HepG2 (cell line): Measurements from ENCODE around the gene TMC4. TPM values are rescaled to one million over a fixed set of nuclear protein-coding genes. Genes with fewer than 3 reads are reported as not detected.

ENCODE experiments used
- ATAC-seq: fragments of 200-7000 bp; cut with Tn5 transposase; 3 replicates; pipeline ENCODE4 v1.9.1; 2020; ENCODE audit warnings: mild to moderate bottlenecking, moderate library complexity
- BruUV-seq: library from RNA; stranded (reverse); fragments of 400-500 nt; replicated peaks from 2 replicates; lab custom pipeline; 2021; lab: Mats Ljungman, UMichigan
- CTCF ChIA-PET: fragments of 300-600 bp; formaldehyde crosslinking; extraction: SDS; loops from one replicate; lab custom pipeline; 2021; ENCODE audit warnings: low total read pairs, inconsistent platforms, low intra/inter-chr PET ratio; lab: Yijun Ruan, JAX
- POLR2A ChIA-PET: fragments of 350-600 bp; sonication (Branson Sonifier 250); formaldehyde crosslinking; loops from one replicate; lab custom pipeline; 2020; ENCODE audit warnings: antibody characterized with exemption, inconsistent platforms; lab: Yijun Ruan, JAX
- DNase-seq: peaks from one replicate; pipeline ENCODE4 v3.0.0-alpha.2; 2015; ENCODE audit warnings: low spot score
- FAIRE-seq: peaks from 3 replicates; lab custom pipeline; 2011; peaks lifted over from hg19 to GRCh38; lab: Jason Lieb, UNC
- H2AFZ ChIP-seq: one replicate; pipeline ENCODE4 v1.6.1; 2011; ENCODE audit warnings: low read length, inconsistent platforms
- H3K27ac ChIP-seq: fragments of 300-600 bp; 3 replicates; pipeline ENCODE4 v1.8.0; 2011; ENCODE audit warnings: mixed run types, mild to moderate bottlenecking, mixed read lengths, low read length, inconsistent platforms; ENCODE audit not compliant: insufficient read depth; ENCODE audit errors: extremely low read length
- H3K27me3 ChIP-seq, 2 experiments: fragments of 200-600 bp in 1 of 2; 2 replicates in 1 of 2; 3 replicates in 1 of 2; pipeline versions ENCODE4 v1.6.0 to v1.8.0; 2011; ENCODE audit warnings: low read length in 2 of 2, mild to moderate bottlenecking in 2 of 2, moderate library complexity in 2 of 2, inconsistent platforms in 1 of 2; ENCODE audit not compliant: insufficient read depth in 2 of 2, control insufficient read depth in 1 of 2
- H3K36me3 ChIP-seq, 2 experiments: fragments of 200-600 bp in 1 of 2; replicated peaks in 1 of 2; 2 replicates in 1 of 2; 3 replicates in 1 of 2; pipeline versions ENCODE4 v1.5.1 to v1.8.0; 2011; ENCODE audit warnings: low read length in 2 of 2, inconsistent platforms in 1 of 2; ENCODE audit not compliant: insufficient read depth in 2 of 2, control insufficient read depth in 1 of 2
- H3K4me1 ChIP-seq: 2 replicates; pipeline ENCODE4 v1.5.1; 2012; ENCODE audit warnings: low read length, inconsistent platforms; ENCODE audit not compliant: insufficient read depth
- H3K4me2 ChIP-seq: 2 replicates; pipeline ENCODE4 v1.6.0; 2011; ENCODE audit warnings: low read depth, low read length, inconsistent platforms
- H3K4me3 ChIP-seq, 3 experiments: fragments of 200-600 bp in 1 of 3; sonication (generic), shearing (Covaris generic) in 1 of 3; replicated peaks in 1 of 3; 2 replicates each; pipeline ENCODE4 v1.5.1; 2011 to 2016; ENCODE audit warnings: low read length in 3 of 3, inconsistent platforms in 2 of 3, low read depth in 2 of 3, mild to moderate bottlenecking in 2 of 3, control low read depth in 1 of 3, mixed read lengths in 1 of 3; ENCODE audit not compliant: insufficient read depth in 1 of 3
- H3K79me2 ChIP-seq: one replicate; pipeline ENCODE4 v1.6.1; 2011; ENCODE audit warnings: low read length, inconsistent platforms; ENCODE audit not compliant: insufficient read depth
- H3K9ac ChIP-seq: 2 replicates; pipeline ENCODE4 v1.6.0; 2011; ENCODE audit warnings: mild to moderate bottlenecking, low read depth, low read length, inconsistent platforms; ENCODE audit not compliant: insufficient read depth
- H3K9me3 ChIP-seq: 2 replicates; pipeline ENCODE4 v1.5.1; 2012; ENCODE audit warnings: mild to moderate bottlenecking, low read length
- H4K20me1 ChIP-seq: 2 replicates; pipeline ENCODE4 v1.6.0; 2011; ENCODE audit warnings: inconsistent platforms, mild to moderate bottlenecking, low read length, moderate library complexity; ENCODE audit not compliant: insufficient read depth
- AGO2 ChIP-seq: fragments of 200-400 bp; formaldehyde crosslinking; optimal IDR thresholded peaks from 2 replicates; pipeline ENCODE3; 2017; ENCODE audit warnings: mild to moderate bottlenecking, low read depth, low read length, moderate library complexity
- ATF3 ChIP-seq: sonication (generic); formaldehyde crosslinking; IDR thresholded peaks from 2 replicates; pipeline ENCODE4 v1.4.0; 2020; ENCODE audit warnings: missing genetic modification reagents
- GATAD2A ChIP-seq: IDR thresholded peaks from 2 replicates; pipeline ENCODE4 v1.6.1; 2016
- IKZF1 ChIP-seq: fragments of 450-650 bp; IDR thresholded peaks from 2 replicates; pipeline ENCODE4 v1.7.1; 2016
- MED1 ChIP-seq: sonication (generic); formaldehyde crosslinking; IDR thresholded peaks from 2 replicates; pipeline ENCODE4 v1.4.0; 2020; ENCODE audit warnings: missing genetic modification reagents
- MYC ChIP-seq: sonication (generic); formaldehyde crosslinking; IDR thresholded peaks from 2 replicates; pipeline ENCODE4 v1.9.0; 2021; ENCODE audit warnings: missing genetic modification reagents, borderline replicate concordance
- MYNN ChIP-seq: sonication (generic); formaldehyde crosslinking; IDR thresholded peaks from 2 replicates; pipeline ENCODE4 v1.4.0; 2020; ENCODE audit warnings: mild to moderate bottlenecking, low read depth, missing genetic modification reagents
- NFE2 ChIP-seq: sonication (generic); formaldehyde crosslinking; IDR thresholded peaks from 2 replicates; pipeline ENCODE4 v1.4.0; 2020; ENCODE audit warnings: missing genetic modification reagents
- PAX8 ChIP-seq: sonication (generic); formaldehyde crosslinking; IDR thresholded peaks from 2 replicates; pipeline ENCODE4 v1.8.0; 2022; ENCODE audit warnings: mild to moderate bottlenecking, missing genetic modification reagents, borderline replicate concordance
- POLR2A ChIP-seq, 2 experiments: IDR thresholded peaks; 2 replicates each; pipeline ENCODE4 v1.6.1; 2011; ENCODE audit warnings: low read depth in 2 of 2, low read length in 2 of 2, mild to moderate bottlenecking in 1 of 2, moderate library complexity in 1 of 2; ENCODE audit not compliant: insufficient read depth in 1 of 2
- POLR2AphosphoS5 ChIP-seq: IDR thresholded peaks from 2 replicates; pipeline ENCODE4 v1.6.1; 2012; ENCODE audit warnings: low read depth, low read length
- SIX4 ChIP-seq: sonication (generic); formaldehyde crosslinking; IDR thresholded peaks from 2 replicates; pipeline ENCODE4 v1.4.0; 2020; ENCODE audit warnings: missing genetic modification reagents
- SPEN ChIP-seq: sonication (generic); formaldehyde crosslinking; IDR thresholded peaks from 2 replicates; pipeline ENCODE4 v1.5.1; 2020; ENCODE audit warnings: low read depth, mild to moderate bottlenecking, missing genetic modification reagents
- TBP ChIP-seq: sonication (generic); formaldehyde crosslinking; IDR thresholded peaks from 2 replicates; pipeline ENCODE4 v1.5.0; 2020; ENCODE audit warnings: missing genetic modification reagents
- THAP9 ChIP-seq: sonication (generic); formaldehyde crosslinking; IDR thresholded peaks from 2 replicates; pipeline ENCODE4; 2020; ENCODE audit warnings: missing genetic modification reagents, mild to moderate bottlenecking, borderline replicate concordance
- ZNF431 ChIP-seq: sonication (generic); formaldehyde crosslinking; IDR thresholded peaks from 2 replicates; pipeline ENCODE4 v1.9.0; 2022; ENCODE audit warnings: missing genetic modification reagents, low read depth, mild to moderate bottlenecking, borderline replicate concordance
- ZNF768 ChIP-seq: sonication (generic); formaldehyde crosslinking; IDR thresholded peaks from 2 replicates; pipeline ENCODE4 v1.4.0; 2020; ENCODE audit warnings: missing genetic modification reagents
- WGBS: methylation state at CpG from one replicate; pipeline ENCODE4 v1.1.6; 2017; ENCODE audit warnings: low lambda C conversion rate; 5-methylcytosine and 5-hydroxymethylcytosine counted together
- in situ Hi-C: cut with HindIII; loops from 2 replicates; pipeline ENCODE4 v1.10.0; 2017; ENCODE audit warnings: low pct_unique_long_range_greater_than_20kb; ENCODE audit not compliant: extremely low pct_ligation_motif_present
- intact Hi-C: fragments of 100-400 bp; cut with micrococcal nuclease; formaldehyde crosslinking; loops from one replicate; pipeline ENCODE4 v1.10.0; 2022; ENCODE audit not compliant: unreplicated experiment
- polyA plus RNA-seq, 8 experiments: library from polyadenylated mRNA; depleted of rRNA in 3 of 8; stranded (reverse) in 7 of 8; unstranded in 1 of 8; fragments of >200 nt; fragmentation: Illumina TruSeq in 4 of 8; extraction: Trizol in 4 of 8; gene quantifications; 2 replicates each; pipeline versions ENCODE4 v1.2.1 to v1.2.3, GENCODE V29; 2011 to 2016; ENCODE audit warnings: low read depth in 4 of 8, missing spikeins in 1 of 8, mixed read lengths in 1 of 8; ENCODE audit not compliant: insufficient read depth in 1 of 8
- total RNA-seq, 5 experiments: library from RNA; depleted of rRNA; stranded (reverse); fragments of >200 nt; fragmentation: Illumina TruSeq; extraction: Trizol; gene quantifications; 2 replicates each; pipeline ENCODE4 v1.2.3, GENCODE V29; 2016; ENCODE audit warnings: low read depth in 1 of 5

Gene TMC4
- total and polyA plus RNA-seq, 2 of the 13 experiments (the other 11 are each of a cell fraction or from before 2014, with no cell fraction given): 0.13 to 0.24 TPM

GRCh38 chr19:54156953-54157352 is 16.0 kb downstream of the TMC4 start:
- H3K9me3 ChIP-seq: no peaks in the 10 kb centered on the region
- WGBS: 98% methylated on average over 3 of the region's 3 CpGs
- H3K36me3 ChIP-seq: peaks cover 18 to 59% of the 10 kb centered on the region in 2 experiments
- in situ Hi-C loops: no loop called here
- H3K27ac ChIP-seq: no peak overlapping the region
- ATAC-seq: no peak
- TF ChIP-seq SPEN (CRISPR knock-in tag): no peak
- no peak for TF ChIP-seq PAX8 (CRISPR knock-in tag)
- no peak for TF ChIP-seq ZNF768
- TF ChIP-seq ATF3 (CRISPR knock-in tag): no peak
- TF ChIP-seq MYNN (CRISPR knock-in tag): no peak
- TF ChIP-seq ZNF431: no peak
- H3K4me2 ChIP-seq: no peak overlapping the region
- FAIRE-seq: no peak
- H4K20me1 ChIP-seq: no peaks in the 10 kb centered on the region
- POLR2A ChIA-PET: interaction anchor here (2.1 kb wide), 1 partner anchor 20 kb away, joined by 10 read pairs; the partner anchor contains the start of gene CNOT3
- DNase-seq: no peak
- no peaks in the 10 kb centered on the region; a peak in 1 of 5 replicates for H3K27me3 ChIP-seq
- no peak overlapping the region for H3K4me3 ChIP-seq
- CTCF ChIA-PET: no interaction called here
- peaks cover 13% of the 10 kb centered on the region for H3K4me1 ChIP-seq
- BruUV-seq: no TSS peak
- H3K79me2 ChIP-seq: peaks cover 13% of the 10 kb centered on the region
- H2AFZ ChIP-seq: no peak overlapping the region
- intact Hi-C loops: no loop called here
- H3K9ac ChIP-seq: no peak overlapping the region

- no TSS peak for BruUV-seq
- DNase-seq (no peak), ATAC-seq (no peak), FAIRE-seq (no peak)
- Histone ChIP-seq H3K4me1 (peaks cover 13% of the 10 kb centered on the region), H3K9me3 (no peaks in the 10 kb centered on the region), H3K9ac (no peak overlapping the region), H3K79me2 (peaks cover 13% of the 10 kb centered on the region), H3K27ac (no peak overlapping the region), H4K20me1 (no peaks in the 10 kb centered on the region), H3K27me3 (no peaks in the 10 kb centered on the region; a peak in 1 of 5 replicates), H3K36me3 (peaks cover 21 to 64% of the 10 kb centered on the region in 2 experiments), H3K4me3 (no peak overlapping the region), H2AFZ (no peak overlapping the region), H3K4me2 (no peak overlapping the region)
- CTCF ChIA-PET: no interaction called here
- in situ Hi-C loops (no loop called here), intact Hi-C loops (no loop called here)
- POLR2A ChIA-PET: interaction anchor here (0.9 to 2.1 kb wide), 2 partner anchors 20 to 34 kb away, joined by 3 to 10 read pairs; partner anchors contain the start of genes CNOT3 and TSEN34
- no peak for TF ChIP-seq IKZF1
- TF ChIP-seq AGO2: peak; percentile 59
- TF ChIP-seq ZNF768: peak; percentile 45; the same call in 1 of the 2 replicates
- TF ChIP-seq TBP (CRISPR knock-in tag): no peak
- TF ChIP-seq MED1 (CRISPR knock-in tag): no peak
- TF ChIP-seq POLR2AphosphoS5: peak; percentile 33; the same call in 1 of the 2 replicates
- TF ChIP-seq GATAD2A (CRISPR knock-in tag): no peak
- TF ChIP-seq MYC (CRISPR knock-in tag): no peak
- TF ChIP-seq NFE2 (CRISPR knock-in tag): no peak
- no peak for TF ChIP-seq SIX4 (CRISPR knock-in tag)
- TF ChIP-seq POLR2A (IDR thresholded peaks at IDR 0.05; ENCODE audit: insufficient read depth in 1 of 2, low read depth in 2 of 2, low read length in 2 of 2): peak in 1 of 2 experiments; percentile 28; a peak in 1 of 4 replicates
- no peak for TF ChIP-seq THAP9 (CRISPR knock-in tag)
- WGBS: 97% methylated on average over 10 of the region's 11 CpGs
Measured at GRCh38 chr19:54156490-54156889, 16.5 kb downstream of the TMC4 start.
